Measurements from ENCODE around the gene GALNTL6.
A peak's percentile ranks its signal among the peaks of the same experiment; 100 is the strongest.

Gene GALNTL6

DNA sequence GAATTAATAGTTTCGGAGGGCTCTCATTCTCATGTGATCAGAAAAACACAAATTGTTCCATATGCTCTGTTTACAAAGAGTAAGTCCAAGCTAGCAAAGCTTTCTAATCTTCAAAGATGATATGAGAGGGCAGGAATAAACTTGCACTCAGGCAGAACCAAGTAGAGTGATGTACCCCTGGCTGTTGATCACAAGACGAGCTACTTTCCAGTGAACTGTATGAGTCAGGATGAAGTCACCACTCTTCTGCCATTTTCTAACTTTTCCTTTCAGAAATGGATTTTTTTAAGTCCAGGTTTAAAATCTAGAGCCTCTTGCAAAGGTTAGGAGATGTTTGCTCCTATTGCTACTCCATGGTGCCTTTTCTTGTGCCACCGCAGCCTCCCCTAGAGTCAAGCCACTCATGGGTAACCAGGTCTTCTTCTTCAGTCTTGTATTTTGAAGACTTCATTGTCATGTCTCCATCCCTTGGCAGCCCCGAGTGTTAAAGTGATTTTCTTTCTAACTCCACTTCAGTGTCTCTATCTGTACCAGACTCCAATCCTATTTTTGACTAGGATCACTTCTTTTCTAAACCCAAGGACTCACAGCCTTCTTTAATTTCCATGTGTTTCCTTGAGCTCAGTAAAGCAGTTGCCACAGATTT, 1183.5 kb downstream of the GALNTL6 start:
- Histone ChIP-seq H3K27me3 (ENCODE audit: control insufficient read depth in 2 of 2, insufficient read depth in 2 of 2, low read length in 2 of 2) (no peaks in the 10 kb centered on the region), H3K27ac (ENCODE audit: low read depth in 2 of 2, low read length in 2 of 2) (no peak overlapping the region), H3K9me3 (ENCODE audit: control insufficient read depth in 2 of 2, low read length in 2 of 2) (no peaks in the 10 kb centered on the region), H3K4me1 (ENCODE audit: control insufficient read depth in 2 of 2, insufficient read depth in 2 of 2, low read length in 2 of 2) (peaks cover 0 to 12% of the 10 kb centered on the region in 2 donors), H3K9ac (ENCODE audit: low read depth in 1 of 2, low read length in 2 of 2) (no peak overlapping the region), H3K36me3 (ENCODE audit: control insufficient read depth in 2 of 2, insufficient read depth in 2 of 2, low read length in 2 of 2) (no peaks in the 10 kb centered on the region), H3K4me3 (ENCODE audit: low read length in 2 of 2) (no peak overlapping the region)

GRCh38 chr4:172997217-172997609, 1184.0 kb downstream of the GALNTL6 start:
- H3K4me3 ChIP-seq (ENCODE audit: low read length in 2 of 2) = no peak overlapping the region
- H3K9ac ChIP-seq (ENCODE audit: low read depth in 1 of 2, low read length in 2 of 2) = no peak overlapping the region
- no peaks in the 10 kb centered on the region for H3K36me3 ChIP-seq (ENCODE audit: control insufficient read depth in 2 of 2, insufficient read depth in 2 of 2, low read length in 2 of 2)
- H3K9me3 ChIP-seq (ENCODE audit: control insufficient read depth in 2 of 2, low read length in 2 of 2) = no peaks in the 10 kb centered on the region
- no peaks in the 10 kb centered on the region for H3K27me3 ChIP-seq (ENCODE audit: control insufficient read depth in 2 of 2, insufficient read depth in 2 of 2, low read length in 2 of 2)
- H3K27ac ChIP-seq (ENCODE audit: low read depth in 2 of 2, low read length in 2 of 2) = no peak overlapping the region
- peaks cover 0 to 12% of the 10 kb centered on the region in 2 donors for H3K4me1 ChIP-seq (ENCODE audit: control insufficient read depth in 2 of 2, insufficient read depth in 2 of 2, low read length in 2 of 2)

- Histone ChIP-seq H3K4me1 (ENCODE audit: control insufficient read depth in 2 of 2, insufficient read depth in 2 of 2, low read length in 2 of 2) (peaks cover 0 to 7% of the 10 kb centered on the region in 2 donors), H3K9ac (ENCODE audit: low read depth in 1 of 2, low read length in 2 of 2) (no peak overlapping the region), H3K27me3 (ENCODE audit: control insufficient read depth in 2 of 2, insufficient read depth in 2 of 2, low read length in 2 of 2) (no peaks in the 10 kb centered on the region), H3K27ac (ENCODE audit: low read depth in 2 of 2, low read length in 2 of 2) (no peak overlapping the region), H3K9me3 (ENCODE audit: control insufficient read depth in 2 of 2, low read length in 2 of 2) (no peaks in the 10 kb centered on the region), H3K36me3 (ENCODE audit: control insufficient read depth in 2 of 2, insufficient read depth in 2 of 2, low read length in 2 of 2) (no peaks in the 10 kb centered on the region), H3K4me3 (ENCODE audit: low read length in 2 of 2) (no peak overlapping the region)
Observed at GRCh38 chr4:172997856-172998255, 1184.7 kb downstream of the GALNTL6 start.

DNA sequence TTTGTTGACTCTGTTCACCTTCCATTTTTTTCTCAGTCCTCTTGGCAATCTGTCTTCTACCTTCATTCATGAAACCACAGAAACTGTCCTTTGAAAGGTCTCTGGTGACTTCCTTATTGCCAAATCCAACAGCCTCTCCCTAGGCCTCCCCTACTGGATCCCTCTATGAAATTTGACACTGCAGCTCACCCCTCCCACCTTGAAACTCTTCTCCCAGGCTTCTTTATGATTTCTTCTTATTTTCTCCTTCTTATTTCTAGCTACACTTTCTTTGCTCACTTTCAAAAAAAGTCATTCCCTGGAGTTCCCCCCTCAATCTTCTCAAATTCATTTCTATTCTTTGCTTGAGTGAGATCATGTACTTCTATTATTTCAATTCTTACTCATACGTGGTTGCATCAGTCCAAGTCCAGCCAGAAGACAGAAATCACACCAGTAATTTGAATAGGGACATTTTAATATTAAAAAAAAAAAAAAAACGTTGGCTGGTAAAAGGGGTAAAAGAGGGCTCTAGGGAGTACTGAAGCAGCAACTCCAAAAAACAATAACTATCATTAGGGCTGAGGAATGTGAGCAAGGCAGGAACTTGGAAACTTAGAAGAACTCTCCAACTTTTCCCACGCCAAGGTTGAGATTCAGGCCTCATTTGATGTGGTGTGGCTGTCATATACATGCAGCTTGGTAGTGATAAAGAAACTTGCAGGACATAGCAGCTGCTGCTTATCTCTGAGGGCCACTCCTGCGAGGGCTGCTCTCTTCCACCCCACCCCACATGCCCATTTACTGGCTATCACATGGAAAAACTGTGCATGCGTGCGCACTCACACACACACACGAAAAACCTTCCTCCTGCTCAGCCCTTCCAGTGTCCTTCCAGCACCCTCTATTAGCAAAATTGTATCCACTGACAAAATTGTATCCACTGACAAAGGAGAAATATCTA, 1185.6 kb downstream of the GALNTL6 start:
- Histone ChIP-seq H3K27me3 (ENCODE audit: control insufficient read depth in 2 of 2, insufficient read depth in 2 of 2, low read length in 2 of 2) (no peaks in the 10 kb centered on the region), H3K9me3 (ENCODE audit: control insufficient read depth in 2 of 2, low read length in 2 of 2) (no peaks in the 10 kb centered on the region), H3K27ac (ENCODE audit: low read depth in 2 of 2, low read length in 2 of 2) (no peak overlapping the region)

DNA sequence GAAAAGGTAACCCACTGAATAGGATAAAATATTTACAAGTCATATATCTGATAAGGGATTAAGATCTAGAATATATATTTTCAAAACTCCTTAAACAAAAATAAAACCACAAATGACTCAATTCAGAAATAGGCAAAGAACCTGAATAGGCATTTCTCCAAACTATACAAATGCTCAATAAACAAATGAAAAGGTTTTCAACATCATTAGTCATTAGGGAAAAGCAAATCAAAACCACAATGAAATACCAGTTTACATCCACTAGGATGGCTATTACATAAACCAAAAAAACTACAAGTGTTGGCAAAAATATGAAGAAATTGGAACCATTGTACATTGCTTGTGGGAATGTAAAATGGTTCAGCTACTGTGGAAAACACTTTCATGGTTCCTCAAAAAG, 1188.4 kb downstream of the GALNTL6 start:
- Histone ChIP-seq H3K9ac (ENCODE audit: low read depth in 1 of 2, low read length in 2 of 2) (no peak overlapping the region), H3K27me3 (ENCODE audit: control insufficient read depth in 2 of 2, insufficient read depth in 2 of 2, low read length in 2 of 2) (no peaks in the 10 kb centered on the region), H3K36me3 (ENCODE audit: control insufficient read depth in 2 of 2, insufficient read depth in 2 of 2, low read length in 2 of 2) (no peaks in the 10 kb centered on the region), H3K4me1 (ENCODE audit: control insufficient read depth in 2 of 2, insufficient read depth in 2 of 2, low read length in 2 of 2) (peaks cover 0 to 14% of the 10 kb centered on the region in 2 donors), H3K27ac (ENCODE audit: low read depth in 2 of 2, low read length in 2 of 2) (no peak overlapping the region), H3K9me3 (ENCODE audit: control insufficient read depth in 2 of 2, low read length in 2 of 2) (no peaks in the 10 kb centered on the region), H3K4me3 (ENCODE audit: low read length in 2 of 2) (no peak overlapping the region)

More for the DNA sequence above, 1185.6 kb downstream of the GALNTL6 start:
- H3K9ac ChIP-seq (ENCODE audit: low read depth in 1 of 2, low read length in 2 of 2) = no peak overlapping the region
- H3K4me3 ChIP-seq (ENCODE audit: low read length in 2 of 2) = no peak overlapping the region
- H3K36me3 ChIP-seq (ENCODE audit: control insufficient read depth in 2 of 2, insufficient read depth in 2 of 2, low read length in 2 of 2) = no peaks in the 10 kb centered on the region
- H3K4me1 ChIP-seq (ENCODE audit: control insufficient read depth in 2 of 2, insufficient read depth in 2 of 2, low read length in 2 of 2) = peaks cover 0 to 4% of the 10 kb centered on the region in 2 donors

GRCh38 chr4:173002830-173003561, 1189.8 kb downstream of the GALNTL6 start:
- Histone ChIP-seq H3K27ac (ENCODE audit: low read depth in 2 of 2, low read length in 2 of 2) (no peak overlapping the region), H3K36me3 (ENCODE audit: control insufficient read depth in 2 of 2, insufficient read depth in 2 of 2, low read length in 2 of 2) (no peaks in the 10 kb centered on the region), H3K4me1 (ENCODE audit: control insufficient read depth in 2 of 2, insufficient read depth in 2 of 2, low read length in 2 of 2) (peaks cover 0 to 17% of the 10 kb centered on the region in 2 donors), H3K9me3 (ENCODE audit: control insufficient read depth in 2 of 2, low read length in 2 of 2) (no peaks in the 10 kb centered on the region), H3K9ac (ENCODE audit: low read depth in 1 of 2, low read length in 2 of 2) (no peak overlapping the region), H3K27me3 (ENCODE audit: control insufficient read depth in 2 of 2, insufficient read depth in 2 of 2, low read length in 2 of 2) (no peaks in the 10 kb centered on the region), H3K4me3 (ENCODE audit: low read length in 2 of 2) (no peak overlapping the region)

GRCh38 chr4:173005912-173006633, 1192.9 kb downstream of the GALNTL6 start:
- no peaks in the 10 kb centered on the region for H3K9me3 ChIP-seq (ENCODE audit: control insufficient read depth in 2 of 2, low read length in 2 of 2)
- H3K27ac ChIP-seq (ENCODE audit: low read depth in 2 of 2, low read length in 2 of 2) = peak overlapping the region; percentile 19 to 32
- no peaks in the 10 kb centered on the region for H3K27me3 ChIP-seq (ENCODE audit: control insufficient read depth in 2 of 2, insufficient read depth in 2 of 2, low read length in 2 of 2)
- H3K4me1 ChIP-seq (ENCODE audit: control insufficient read depth in 2 of 2, insufficient read depth in 2 of 2, low read length in 2 of 2) = peaks cover 0 to 13% of the 10 kb centered on the region in 2 donors
- H3K36me3 ChIP-seq (ENCODE audit: control insufficient read depth in 2 of 2, insufficient read depth in 2 of 2, low read length in 2 of 2) = no peaks in the 10 kb centered on the region
- no peak overlapping the region for H3K4me3 ChIP-seq (ENCODE audit: low read length in 2 of 2)
- H3K9ac ChIP-seq (ENCODE audit: low read depth in 1 of 2, low read length in 2 of 2) = peak overlapping the region in 1 of 2 donors; percentile 19

DNA sequence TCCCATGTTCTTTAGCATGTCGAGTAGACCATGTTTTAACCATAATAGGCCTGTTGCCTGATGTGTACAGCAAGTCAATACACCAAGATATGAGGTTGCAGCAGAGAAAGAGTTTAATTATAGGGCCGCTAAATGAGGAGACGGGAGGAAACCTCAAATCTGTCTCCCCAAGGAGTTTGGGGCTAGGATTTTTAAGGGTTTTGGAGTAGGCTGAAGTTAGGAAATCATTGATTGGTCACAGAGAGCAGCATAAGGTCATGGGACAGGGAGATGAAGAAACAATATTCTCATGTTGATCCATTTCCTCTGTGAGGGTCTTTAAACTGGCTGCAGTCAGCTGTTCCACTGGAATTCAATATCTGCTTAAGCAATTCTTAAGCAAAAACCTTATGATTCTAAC, 1195.2 kb downstream of the GALNTL6 start:
- H3K27me3 ChIP-seq (ENCODE audit: control insufficient read depth in 2 of 2, insufficient read depth in 2 of 2, low read length in 2 of 2) = no peaks in the 10 kb centered on the region
- H3K9me3 ChIP-seq (ENCODE audit: control insufficient read depth in 2 of 2, low read length in 2 of 2) = no peaks in the 10 kb centered on the region
- no peak overlapping the region for H3K4me3 ChIP-seq (ENCODE audit: low read length in 2 of 2)
- peaks cover 0 to 13% of the 10 kb centered on the region in 2 donors for H3K4me1 ChIP-seq (ENCODE audit: control insufficient read depth in 2 of 2, insufficient read depth in 2 of 2, low read length in 2 of 2)
- H3K36me3 ChIP-seq (ENCODE audit: control insufficient read depth in 2 of 2, insufficient read depth in 2 of 2, low read length in 2 of 2) = no peaks in the 10 kb centered on the region
- no peak overlapping the region for H3K9ac ChIP-seq (ENCODE audit: low read depth in 1 of 2, low read length in 2 of 2)
- no peak overlapping the region for H3K27ac ChIP-seq (ENCODE audit: low read depth in 2 of 2, low read length in 2 of 2)

DNA sequence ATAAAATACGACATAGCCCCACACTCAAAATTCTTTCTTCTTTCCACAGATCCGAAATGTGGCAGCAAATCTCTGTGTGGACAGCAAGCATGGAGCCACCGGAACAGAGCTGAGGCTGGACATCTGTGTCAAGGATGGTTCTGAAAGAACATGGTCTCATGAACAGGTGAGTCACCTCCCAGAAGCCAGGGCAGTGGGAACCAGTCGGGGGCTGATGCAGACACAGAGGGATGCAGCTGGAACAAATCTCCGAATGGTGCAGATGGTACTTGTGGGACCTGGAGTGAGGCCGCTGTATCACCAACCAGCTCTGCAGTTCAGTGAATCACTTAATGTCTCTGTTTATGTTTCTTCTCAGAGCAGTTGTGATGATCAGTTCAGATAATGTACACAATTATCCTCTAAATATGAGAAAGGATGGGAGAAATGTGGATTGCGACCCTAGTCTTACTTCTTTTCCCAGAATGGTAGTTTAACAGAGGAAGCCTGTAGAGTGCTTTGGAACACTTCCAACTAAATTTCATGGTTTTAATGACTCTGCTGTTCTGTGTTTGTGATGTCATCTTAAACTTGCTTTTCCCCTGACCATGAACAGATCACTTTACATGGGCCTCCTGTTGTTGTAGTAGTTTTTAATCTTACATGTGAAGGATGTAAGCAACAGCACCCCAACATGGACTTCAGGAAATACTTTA, 1196.1 kb downstream of the GALNTL6 start:
- Histone ChIP-seq H3K4me1 (ENCODE audit: control insufficient read depth in 2 of 2, insufficient read depth in 2 of 2, low read length in 2 of 2) (peaks cover 0 to 13% of the 10 kb centered on the region in 2 donors), H3K4me3 (ENCODE audit: low read length in 2 of 2) (no peak overlapping the region), H3K36me3 (ENCODE audit: control insufficient read depth in 2 of 2, insufficient read depth in 2 of 2, low read length in 2 of 2) (no peaks in the 10 kb centered on the region)

More for the DNA sequence above, 1196.1 kb downstream of the GALNTL6 start:
- no peaks in the 10 kb centered on the region for H3K27me3 ChIP-seq (ENCODE audit: control insufficient read depth in 2 of 2, insufficient read depth in 2 of 2, low read length in 2 of 2)
- no peaks in the 10 kb centered on the region for H3K9me3 ChIP-seq (ENCODE audit: control insufficient read depth in 2 of 2, low read length in 2 of 2)
- no peak overlapping the region for H3K27ac ChIP-seq (ENCODE audit: low read depth in 2 of 2, low read length in 2 of 2)
- H3K9ac ChIP-seq (ENCODE audit: low read depth in 1 of 2, low read length in 2 of 2) = no peak overlapping the region
